Heart right ventricle (tissue), 16 donors: ENCODE data around the gene CFHR5. TPM values are rescaled to one million over a fixed set of nuclear protein-coding genes. Genes with fewer than 3 reads are reported as not detected.

Experiments used
- ATAC-seq, 8 donors: fragments of 200-7000 bp; cut with Tn5 transposase; one replicate each; pipeline ENCODE4 v1.9.1; 2020; ENCODE audit warnings: mild to moderate bottlenecking in 8 of 8, moderate library complexity in 8 of 8, moderate number of reproducible peaks in 1 of 8
- DNase-seq, 2 donors: peaks; one replicate each; pipeline ENCODE4 v3.0.0-alpha.2; 2020
- H3K27ac ChIP-seq, 10 donors: fragments of 200-600 bp; sonication (generic) in 2 of 10; one replicate each; pipeline versions ENCODE4 v1.5.0 to v1.8.0; 2020 to 2022; ENCODE audit warnings: mild to moderate bottlenecking in 3 of 10
- H3K27me3 ChIP-seq, 7 donors: fragments of 200-600 bp; one replicate each; pipeline ENCODE4 v1.8.0; 2021 to 2022; ENCODE audit warnings: mild to moderate bottlenecking in 2 of 7
- H3K36me3 ChIP-seq, 9 donors: fragments of 200-600 bp; sonication (generic) in 1 of 9; one replicate each; pipeline versions ENCODE4 v1.5.0 to v1.8.0; 2020 to 2022; ENCODE audit warnings: mild to moderate bottlenecking in 2 of 9
- H3K4me1 ChIP-seq, 9 donors: fragments of 200-600 bp; sonication (generic) in 1 of 9; one replicate each; pipeline versions ENCODE4 v1.5.0 to v1.8.0; 2020 to 2022; ENCODE audit warnings: mild to moderate bottlenecking in 4 of 9
- H3K4me3 ChIP-seq, 10 donors: fragments of 200-600 bp; sonication (generic) in 2 of 10; one replicate each; pipeline versions ENCODE4 v1.5.0 to v1.8.0; 2020 to 2022; ENCODE audit warnings: mild to moderate bottlenecking in 7 of 10, moderate library complexity in 2 of 10
- H3K9me3 ChIP-seq, 11 donors: fragments of 200-600 bp in 10 of 11; sonication (generic) in 2 of 11; one replicate each; pipeline versions ENCODE4 v1.5.0 to v1.8.0; 2013 to 2022; ENCODE audit warnings: mild to moderate bottlenecking in 2 of 11, control low read depth in 1 of 11, moderate library complexity in 1 of 11
- CTCF ChIP-seq, 9 donors: fragments of 200-600 bp; sonication (generic) in 2 of 9; IDR thresholded peaks; one replicate each; pipeline versions ENCODE4 v1.5.0 to v1.8.0; 2021 to 2022; ENCODE audit warnings: antibody characterized with exemption in 9 of 9, mild to moderate bottlenecking in 5 of 9, moderate library complexity in 1 of 9
- WGBS, 2 donors: extraction: QIAGEN DNeasy Blood & Tissue Kit; methylation state at CpG; one replicate each; pipeline ENCODE4 v1.1.7; 2013; ENCODE audit warnings: inconsistent platforms in 1 of 2; 5-methylcytosine and 5-hydroxymethylcytosine counted together
- intact Hi-C, 10 donors: fragments of 100-400 bp; cut with DNase I; formaldehyde crosslinking; loops; one replicate each; pipeline versions ENCODE4 v1.11.1 to v1.14.2; 2022
- polyA plus RNA-seq, 2 donors: library from polyadenylated mRNA; stranded (reverse); fragments of 200-250 nt; gene quantifications; one replicate each; pipeline ENCODE4 v1.2.3, GENCODE V29; 2013
- total RNA-seq, 10 donors: library from RNA; stranded (reverse); fragmentation: NEBNext Ultra II Directional in 3 of 10; extraction: Animal tissue kit (Norgen Biotek cat#: 25700) in 3 of 10; gene quantifications; one replicate each; pipeline versions ENCODE4 v1.2.1 to v1.2.4, GENCODE V29; 2021 to 2023
- donor health status: Arrhythmogenic right ventricular cardiomyopathy.
- donor health status: ischemic (EF 13 %, LVEDD 7.1; RV severe dilation, severe dysfunction).
- donor health status: healthy with polysubstance abuse.
- donor health status: DM: no; HTN: yes; CAD: no.
- donor health status: DM: no; HTN: no; CAD: no.
- donor health status: ischemic (EF 25% LVEDD 6.9; RV normal size, moderate dysfunction).
- donor health status: ischemic (EF 25% LVEDD 5.7; RV mildly dilated, moderate dysfunction).
- donor health status: healthy.
- donor health status: DM: yes; HTN: yes; CAD: no.
- donor health status: Ischemic cardiomyopathy.
- donor health status: ischemic (EF 35%, LVEDD 5.7; RV mildly dilated, moderate dysfunction).
- donor health status: nonischemic (EF 11% LVEDD 7.7; RV severe dilation, severe dysfunction).
- donor health status: DM: yes; HTN: yes; CAD: no.
- donor health status: PGD.
- donor health status: ischemic (EF 29% LVEDD 5.4; RV normal size, mild dysfunction).
- donor health status: nonischemic (EF 23%, LVEDD 6.1; RV moderate dilation, normal function).

Gene CFHR5
- total and polyA plus RNA-seq, 12 donors: not detected

GRCh38 chr1:196997423-196997822 lies 20.1 kb downstream of the CFHR5 start:
- intact Hi-C loops: no loop called here
- H3K36me3 ChIP-seq: no peaks in the 10 kb centered on the region
- H3K4me1 ChIP-seq: no peaks in the 10 kb centered on the region
- 49 to 52% methylated on average over 1 of the region's 1 CpG for WGBS, 2 donors
- H3K9me3 ChIP-seq: no peaks in the 10 kb centered on the region
- no peak for ATAC-seq
- H3K27ac ChIP-seq: no peak overlapping the region
- H3K4me3 ChIP-seq: no peak overlapping the region
- H3K27me3 ChIP-seq: no peaks in the 10 kb centered on the region
- TF ChIP-seq CTCF (IDR thresholded peaks at IDR 0.05): no peak
- no peak for DNase-seq

GRCh38 chr1:197001828-197002227 lies 24.5 kb downstream of the CFHR5 start:
- Histone ChIP-seq H3K4me1 (no peaks in the 10 kb centered on the region), H3K4me3 (no peak overlapping the region), H3K27me3 (no peaks in the 10 kb centered on the region), H3K9me3 (no peaks in the 10 kb centered on the region), H3K36me3 (no peaks in the 10 kb centered on the region), H3K27ac (no peak overlapping the region)
- intact Hi-C loops: no loop called here
- 83 to 90% methylated on average over 2 of the region's 2 CpGs for whole genome bisulfite sequencing, 2 donors
- TF ChIP-seq CTCF (IDR thresholded peaks at IDR 0.05): no peak
- ATAC-seq: no peak
- DNase-seq: no peak

GRCh38 chr1:197003132-197003531 lies 25.8 kb downstream of the CFHR5 start:
- Histone ChIP-seq H3K27me3 (no peaks in the 10 kb centered on the region), H3K36me3 (no peaks in the 10 kb centered on the region), H3K27ac (no peak overlapping the region), H3K9me3 (no peaks in the 10 kb centered on the region), H3K4me1 (no peaks in the 10 kb centered on the region), H3K4me3 (no peak overlapping the region)
- TF ChIP-seq CTCF (IDR thresholded peaks at IDR 0.05): no peak
- ATAC-seq (no peak), DNase-seq (no peak)
- 48 to 70% methylated on average over 2 of the region's 2 CpGs for WGBS, 2 donors
- intact Hi-C loops: no loop called here

GRCh38 chr1:197008861-197009260 lies 31.5 kb downstream of the CFHR5 start:
- Histone ChIP-seq H3K4me3 (no peak overlapping the region), H3K27ac (no peak overlapping the region), H3K36me3 (no peaks in the 10 kb centered on the region), H3K9me3 (peaks cover 0 to 13% (median 5%) of the 10 kb centered on the region in 11 donors), H3K4me1 (no peaks in the 10 kb centered on the region), H3K27me3 (no peaks in the 10 kb centered on the region)
- ATAC-seq: no peak
- WGBS, 2 donors: 89 to 92% methylated on average over 6 of the region's 6 CpGs
- no peak for TF ChIP-seq CTCF (IDR thresholded peaks at IDR 0.05)
- intact Hi-C loops: no loop called here
- no peak for DNase-seq

GRCh38 chr1:197011614-197012013 lies 34.3 kb downstream of the CFHR5 start:
- ATAC-seq (no peak), DNase-seq (no peak)
- 90 to 93% methylated on average over 1 of the region's 1 CpG for WGBS, 2 donors
- no peak overlapping the region for H3K4me3 ChIP-seq
- TF ChIP-seq CTCF (IDR thresholded peaks at IDR 0.05): no peak
- no peak overlapping the region for H3K27ac ChIP-seq
- no peaks in the 10 kb centered on the region for H3K27me3 ChIP-seq
- no peaks in the 10 kb centered on the region for H3K4me1 ChIP-seq
- no peaks in the 10 kb centered on the region for H3K36me3 ChIP-seq
- peaks cover 0 to 19% (median 5%) of the 10 kb centered on the region in 11 donors for H3K9me3 ChIP-seq
- intact Hi-C loops: no loop called here
